Posterior vena cava (tissue), 2 donors: ENCODE data around the gene CTSF. TPM values are rescaled to one million over a fixed set of nuclear protein-coding genes. Genes with fewer than 3 reads are reported as not detected.

Experiments
- total RNA-seq, 2 donors: library from RNA; stranded (reverse); fragmentation: NEBNext Ultra II Directional; extraction: Animal tissue kit (Norgen Biotek cat#: 25700); gene quantifications; one replicate each; pipeline ENCODE4 v1.2.1, GENCODE V29; 2021
- donor health status: DM: yes; HTN: yes; CAD: no.
- donor health status: DM: yes; HTN: yes; CAD: no.

Gene CTSF
- total RNA-seq, 2 donors from 2014 or later = 38.6 to 73.9 TPM

Other genes with a start within 250 kb of the CTSF start
- gene RIN1, start 232.2 kb downstream of the CTSF start, total RNA-seq = 1 to 10 TPM; 5.4 to 7.4 TPM
- gene BRMS1, start 223.5 kb downstream of the CTSF start, total RNA-seq = 10 to 100 TPM; 20.4 to 22.0 TPM
- 10 to 100 TPM; 16.5 to 20.0 TPM for gene B4GAT1, start 221.0 kb downstream of the CTSF start, total RNA-seq
- gene SLC29A2, start 196.8 kb downstream of the CTSF start, total RNA-seq = 1 to 10 TPM; 1.7 to 2.0 TPM
- gene NPAS4, start 147.6 kb downstream of the CTSF start, total RNA-seq = 1 to 10 TPM; 2.6 to 6.5 TPM
- gene MRPL11, start 129.8 kb downstream of the CTSF start, total RNA-seq = 10 to 100 TPM; 36.5 to 37.2 TPM
- gene PELI3, start 101.7 kb downstream of the CTSF start, total RNA-seq = 10 to 100 TPM; 12.4 to 13.0 TPM
- 10 to 100 TPM; 27.1 to 29.4 TPM for gene DPP3, start 88.2 kb downstream of the CTSF start, total RNA-seq
- gene BBS1, start 58.0 kb downstream of the CTSF start, total RNA-seq = 10 to 100 TPM; 23.4 to 31.1 TPM
- gene ZDHHC24, start 22.6 kb downstream of the CTSF start, total RNA-seq = 1 to 10 TPM; 9.0 TPM
- gene ACTN3, start 21.7 kb downstream of the CTSF start, total RNA-seq = under 1 TPM; 0.14 to 0.51 TPM
- under 1 TPM; 0.24 to 0.46 TPM for gene CCDC87, start 24.5 kb upstream of the CTSF start, total RNA-seq
- gene CCS, start 24.6 kb upstream of the CTSF start, total RNA-seq = 10 to 100 TPM; 18.8 to 31.8 TPM
- 10 to 100 TPM; 39.7 to 51.7 TPM for gene RBM14, start 48.0 kb upstream of the CTSF start, total RNA-seq
- 10 to 100 TPM; 63.4 to 68.9 TPM for gene RBM4, start 70.1 kb upstream of the CTSF start, total RNA-seq
- gene RBM4B, start 109.3 kb upstream of the CTSF start, total RNA-seq = 10 to 100 TPM in 1 of 2 donors, 1 to 10 TPM in 1; 9.0 to 10.2 TPM
- gene SPTBN2, start 160.6 kb upstream of the CTSF start, total RNA-seq = 1 to 10 TPM; 4.2 to 5.9 TPM